HG03064 (cell line): Measurements from ENCODE around the gene SUN2.

Experiments
- ATAC-seq: cut with Tn5 transposase; IDR thresholded peaks from one replicate; pipeline ENCODE4 v1.9.1; 2021; ENCODE audit warnings: low read depth; ENCODE audit not compliant: unreplicated experiment

SUN2 gene

GRCh38 chr22:38700789-38701628 lies 54.8 kb downstream of the SUN2 start, which contains the start of gene JOSD1:
Gene JOSD1, minus strand, starts transcription at chr22:38700943. Its CDS starts 956 bp downstream, at chr22:38699987.
- ATAC-seq: peak; percentile 31

- peak; percentile 15 for ATAC-seq
Measured at GRCh38 chr22:38700270-38700788, 55.5 kb downstream of the SUN2 start.

GRCh38 chr22:38699784-38700183 lies 56.0 kb downstream of the SUN2 start:
- ATAC-seq: no peak

- ATAC-seq: no peak
Measured at GRCh38 chr22:38699143-38699542, 56.7 kb downstream of the SUN2 start.

GRCh38 chr22:38698407-38699094 lies 57.2 kb downstream of the SUN2 start:
- ATAC-seq: no peak

- ATAC-seq: no peak
Measured at GRCh38 chr22:38697425-38698089, 58.2 kb downstream of the SUN2 start.

- ATAC-seq: no peak
Measured at GRCh38 chr22:38696606-38697424, 59.0 kb downstream of the SUN2 start.

GRCh38 chr22:38694940-38695339 lies 60.9 kb downstream of the SUN2 start:
- ATAC-seq: no peak

- no peak for ATAC-seq
Measured at GRCh38 chr22:38694049-38694448, 61.7 kb downstream of the SUN2 start.

- no peak for ATAC-seq
Measured at GRCh38 chr22:38689651-38690050, 66.1 kb downstream of the SUN2 start.

GRCh38 chr22:38685761-38686160 lies 70.0 kb downstream of the SUN2 start:
- ATAC-seq: no peak

- no peak for ATAC-seq
Measured at GRCh38 chr22:38684895-38685294, 70.9 kb downstream of the SUN2 start.
